VCaP (cell line): ENCODE data around the gene EIF1B.

Experiments
- H3K27ac ChIP-seq: fragments of 450-650 bp; 2 replicates; pipeline ENCODE4 v1.5.1; 2017
- CTCF ChIP-seq: fragments of 450-650 bp; conservative IDR thresholded peaks from 2 replicates; pipeline ENCODE4 v1.5.1; 2017; ENCODE audit warnings: mild to moderate bottlenecking, moderate library complexity

Gene EIF1B

GRCh38 chr3:40309925-40310695 is 603 bp downstream of the EIF1B start:
- H3K27ac ChIP-seq = peak overlapping the region; percentile 91
- TF ChIP-seq CTCF = no peak

- TF ChIP-seq CTCF = no peak
- peak overlapping the region; percentile 91; the same call in 1 of the 2 replicates for H3K27ac ChIP-seq
Observed at GRCh38 chr3:40310705-40311104, 1.2 kb downstream of the EIF1B start.

GRCh38 chr3:40312661-40313226 is 3.2 kb downstream of the EIF1B start:
- TF ChIP-seq CTCF = no peak
- H3K27ac ChIP-seq = no peak overlapping the region

- no peak overlapping the region for H3K27ac ChIP-seq
- no peak for TF ChIP-seq CTCF
Observed at GRCh38 chr3:40313975-40314860, 4.7 kb downstream of the EIF1B start.

- no peak overlapping the region for H3K27ac ChIP-seq
- peak; percentile 95 for TF ChIP-seq CTCF
Observed at GRCh38 chr3:40317061-40317855, 7.8 kb downstream of the EIF1B start.

GRCh38 chr3:40321818-40322217 is 12.3 kb downstream of the EIF1B start:
- no peak overlapping the region for H3K27ac ChIP-seq
- no peak for TF ChIP-seq CTCF

GRCh38 chr3:40323946-40324345 is 14.4 kb downstream of the EIF1B start:
- no peak overlapping the region for H3K27ac ChIP-seq
- TF ChIP-seq CTCF = no peak
